Measurements from ENCODE around the gene CCDC154.
"Not testable (repeated sequence)": the region's sequence is repeated elsewhere in the genome, so short reads cannot be mapped to it uniquely, and the experiment has no call there.

CCDC154 gene

GRCh38 chr16:1474082-1474795, 29.9 kb upstream of the CCDC154 start:
- DNase-seq, result no peak

GRCh38 chr16:1472974-1473373, 28.6 kb upstream of the CCDC154 start:
- DNase-seq, result no peak

DNA sequence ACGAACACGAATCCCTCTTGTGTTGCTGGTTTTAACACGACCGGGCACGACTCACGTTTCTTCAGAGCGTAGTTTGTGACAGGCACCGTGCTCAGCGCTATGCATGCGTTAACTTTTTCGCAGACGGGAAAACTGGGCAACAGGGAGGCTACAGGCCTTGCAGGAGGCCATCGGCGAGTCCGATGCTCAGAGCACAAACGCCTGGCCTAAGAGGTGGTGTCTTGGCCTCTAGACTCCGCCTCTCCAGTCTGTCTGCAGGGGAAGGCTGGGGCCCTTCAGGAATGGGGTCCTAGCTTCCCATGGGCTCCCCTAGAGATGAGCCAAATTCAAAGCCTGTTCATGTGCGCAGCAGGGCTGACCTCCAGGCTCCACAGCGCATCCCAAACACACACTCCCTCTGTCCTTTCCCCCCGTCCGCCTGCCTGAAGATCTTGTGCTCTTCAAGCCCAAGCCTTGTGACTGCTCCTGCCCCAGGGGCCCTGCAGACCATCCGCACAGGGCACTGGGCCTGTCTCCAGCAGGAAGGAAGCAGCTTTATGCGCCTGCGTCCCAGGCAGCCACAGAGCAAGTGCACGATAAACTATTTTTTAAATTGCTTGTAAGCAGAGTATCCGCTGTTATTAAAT, 27.3 kb upstream of the CCDC154 start:
- DNase-seq, result no peak

DNA sequence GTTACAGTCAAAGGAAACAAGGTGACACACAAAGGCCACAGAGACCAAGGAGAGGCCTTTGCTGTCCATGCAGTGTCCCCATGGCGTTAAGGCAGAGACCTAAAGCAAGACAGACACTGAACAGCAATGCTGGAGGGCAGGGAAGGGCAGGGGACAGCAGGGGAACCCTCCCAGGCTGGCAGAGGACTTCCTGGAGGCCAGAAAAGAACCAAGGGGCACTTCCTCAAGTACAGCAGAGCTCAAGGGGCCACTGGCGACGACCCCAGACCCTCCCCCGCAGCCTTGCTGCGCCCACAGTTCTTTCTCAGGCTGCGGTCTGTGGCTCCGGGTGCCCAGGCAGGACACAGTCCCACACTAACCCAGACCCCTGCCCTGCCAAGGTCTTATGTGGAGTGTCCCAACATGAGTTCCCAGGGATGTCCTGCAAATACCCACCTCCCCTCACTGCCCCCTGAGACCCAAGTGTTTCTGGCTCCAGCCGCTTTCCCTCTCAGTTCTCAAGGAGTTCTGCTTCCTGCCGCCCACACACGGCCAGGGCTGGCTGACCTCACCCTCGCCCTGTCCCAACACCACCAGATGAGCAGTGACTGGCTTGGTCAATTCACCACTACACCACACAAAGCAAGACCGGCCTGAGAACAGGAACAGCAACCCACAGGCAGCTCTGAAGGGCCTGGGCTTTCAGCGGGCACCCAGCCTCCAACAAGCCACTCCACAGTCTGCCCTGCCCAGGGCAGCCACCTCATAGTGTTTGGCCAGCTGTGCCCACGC, 26.3 kb upstream of the CCDC154 start:
- no peak for DNase-seq

- no peak for DNase-seq
These were observed 25.4 kb upstream of the CCDC154 start for GRCh38 chr16:1469693-1470201.

GRCh38 chr16:1469141-1469540, 24.8 kb upstream of the CCDC154 start:
- DNase-seq, result not testable (repeated sequence)

GRCh38 chr16:1468426-1468810, 24.1 kb upstream of the CCDC154 start:
- DNase-seq, result no peak

- no peak for DNase-seq
These were observed 22.7 kb upstream of the CCDC154 start for GRCh38 chr16:1466968-1467521.

GRCh38 chr16:1466054-1466453, 21.7 kb upstream of the CCDC154 start:
- DNase-seq, result no peak

DNA sequence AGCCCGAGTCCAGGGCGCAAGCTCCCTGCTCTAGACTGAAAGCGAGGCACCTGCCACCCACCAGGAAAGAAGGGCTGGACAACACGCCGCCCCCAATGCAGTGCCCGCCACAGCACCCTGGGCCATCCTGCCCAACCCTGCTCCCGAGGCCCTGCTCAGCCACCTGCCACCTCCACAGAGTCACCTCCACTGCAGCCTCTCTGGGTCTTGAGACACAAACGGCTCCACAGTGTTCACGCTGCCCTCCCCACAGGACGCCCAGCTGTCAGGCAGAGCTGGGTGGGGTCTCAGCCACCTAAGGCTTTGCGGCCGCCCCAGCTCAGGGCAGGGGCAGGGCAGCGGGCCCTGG, 21.2 kb upstream of the CCDC154 start:
- no peak for DNase-seq

GRCh38 chr16:1464894-1465566, 20.7 kb upstream of the CCDC154 start:
- no peak for DNase-seq

- DNase-seq, result no peak
These were observed 20.0 kb upstream of the CCDC154 start for GRCh38 chr16:1464196-1464893.

DNA sequence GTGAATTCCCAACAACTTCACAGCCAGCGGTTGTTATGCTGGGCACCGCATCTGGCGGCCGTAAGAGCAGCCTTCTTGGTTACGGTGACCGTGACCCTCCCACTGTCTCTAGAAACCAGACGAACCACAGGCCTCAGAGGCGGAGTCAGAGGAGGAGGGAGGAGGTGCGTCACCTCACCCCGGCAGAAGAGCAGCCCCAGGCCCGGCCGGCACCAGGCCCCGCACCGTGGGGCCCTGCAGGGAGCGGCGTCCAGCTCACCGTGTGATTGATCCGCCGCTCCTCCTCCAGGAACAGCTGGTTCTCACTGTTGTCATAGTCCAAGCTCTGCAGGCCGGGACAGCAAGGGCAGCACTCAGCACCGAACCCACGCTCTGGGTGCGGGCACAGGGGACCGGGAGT, 16.8 kb upstream of the CCDC154 start:
- no peak for DNase-seq

- DNase-seq, result no peak
These were observed 16.3 kb upstream of the CCDC154 start for GRCh38 chr16:1460602-1461138.

GRCh38 chr16:1459967-1460366, 15.6 kb upstream of the CCDC154 start:
- no peak for DNase-seq

GRCh38 chr16:1458977-1459341, 14.6 kb upstream of the CCDC154 start:
- no peak for DNase-seq

DNA sequence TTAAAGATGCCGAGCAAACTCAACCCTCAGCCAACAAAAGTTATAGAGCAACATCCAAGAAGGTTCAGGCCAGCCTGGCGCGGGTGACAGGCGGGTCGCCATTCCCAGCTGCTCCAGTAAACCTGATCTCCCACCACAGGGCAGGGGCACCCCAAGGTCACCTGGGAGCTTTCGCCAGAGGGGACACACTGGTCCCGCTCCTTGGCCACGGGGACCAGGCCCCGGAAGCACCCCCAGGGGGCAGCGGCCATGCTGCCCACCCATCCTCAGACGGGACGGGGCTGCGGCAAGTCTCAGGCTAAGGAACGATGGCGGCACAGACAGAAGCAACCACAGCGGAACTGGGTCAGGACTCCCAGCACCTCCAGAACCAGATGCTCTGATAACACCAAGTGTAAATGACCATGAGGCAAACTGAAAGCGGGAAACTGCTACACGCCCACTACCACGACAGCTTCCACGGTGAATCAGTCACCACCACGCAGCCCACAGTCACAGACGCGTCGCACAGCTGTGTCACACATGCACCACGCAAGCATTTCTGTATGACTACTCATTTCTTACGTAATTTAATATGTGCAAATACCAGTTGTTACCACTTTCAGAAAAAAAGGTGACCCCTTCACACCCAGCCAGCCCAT, 14.1 kb upstream of the CCDC154 start:
- DNase-seq, result no peak

- DNase-seq, result no peak
These were observed 13.3 kb upstream of the CCDC154 start for GRCh38 chr16:1457489-1458245.

DNA sequence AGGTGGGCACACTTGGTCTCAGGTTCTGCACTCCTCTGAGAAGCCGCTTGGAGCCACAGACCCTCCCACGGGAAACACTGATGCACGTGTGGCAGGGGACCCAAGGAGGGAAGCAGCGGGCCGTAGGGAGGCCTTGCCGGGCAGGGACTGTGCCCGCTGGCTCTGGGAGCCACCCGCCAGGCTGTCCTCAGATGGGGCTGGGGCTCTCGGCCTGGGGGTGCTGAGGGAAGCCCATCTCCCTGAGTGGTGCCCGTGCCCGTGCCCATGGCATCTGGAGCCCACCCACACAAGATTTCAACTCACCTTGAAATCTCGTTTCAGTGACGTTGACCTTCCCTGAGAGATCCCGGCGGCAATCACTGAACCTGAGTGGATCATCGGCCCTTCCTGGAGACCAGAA, 12.6 kb upstream of the CCDC154 start:
- DNase-seq, result no peak

DNA sequence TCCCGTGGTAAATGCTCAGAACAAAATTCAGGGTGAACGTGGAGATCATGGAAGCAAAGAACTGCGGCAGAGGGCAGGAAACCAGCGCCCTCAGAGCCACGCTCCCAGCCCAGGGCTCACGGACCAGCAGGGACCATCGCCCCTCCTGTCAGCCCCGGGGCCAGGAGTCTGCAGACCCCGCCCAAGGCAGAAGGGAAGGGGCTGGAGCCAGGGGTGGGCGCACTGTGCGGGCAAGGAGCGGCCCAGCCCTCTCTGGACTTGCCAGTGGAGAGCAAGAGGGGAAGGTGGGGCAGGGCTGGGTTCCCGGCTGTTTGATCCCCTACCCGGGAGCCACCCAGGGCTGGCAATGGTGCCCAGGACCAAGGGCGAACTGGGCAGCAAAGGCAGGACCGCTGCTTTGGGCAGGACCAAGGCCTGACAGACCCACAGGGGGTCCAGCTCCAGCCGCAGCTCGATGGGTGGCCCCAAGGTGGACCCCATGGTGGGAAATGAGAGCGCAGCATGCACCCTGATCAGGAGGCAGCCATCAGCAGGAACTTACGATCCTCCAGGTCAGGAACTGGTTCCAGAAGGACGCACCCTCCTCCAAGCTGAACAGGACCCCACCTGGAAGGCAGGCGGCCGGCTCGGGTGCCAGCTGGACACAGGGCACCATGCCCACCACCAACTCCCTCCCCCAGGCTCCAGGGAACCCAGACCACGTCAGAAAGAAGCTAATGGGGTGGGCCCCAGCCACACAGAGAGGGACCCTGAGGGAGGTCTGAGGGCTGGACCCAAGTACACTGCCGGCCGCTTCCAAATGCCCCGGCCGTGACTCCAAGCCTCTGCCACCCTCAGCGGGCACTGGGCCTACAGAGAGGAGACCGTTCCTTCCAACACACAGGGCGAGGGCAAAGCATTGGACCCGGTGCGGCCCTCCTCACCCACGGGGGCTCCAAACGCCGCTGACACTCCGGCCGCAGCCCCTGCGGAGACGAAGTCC, 11.1 kb upstream of the CCDC154 start:
- no peak for DNase-seq
